ENCODE measurements around the gene CHD6. TPM values are rescaled to one million over a fixed set of nuclear protein-coding genes. Genes with fewer than 3 reads are reported as not detected.

Gene CHD6
- total RNA-seq, 4 donors from 2014 or later: 32.5 to 37.7 (median 35.0) TPM

DNA sequence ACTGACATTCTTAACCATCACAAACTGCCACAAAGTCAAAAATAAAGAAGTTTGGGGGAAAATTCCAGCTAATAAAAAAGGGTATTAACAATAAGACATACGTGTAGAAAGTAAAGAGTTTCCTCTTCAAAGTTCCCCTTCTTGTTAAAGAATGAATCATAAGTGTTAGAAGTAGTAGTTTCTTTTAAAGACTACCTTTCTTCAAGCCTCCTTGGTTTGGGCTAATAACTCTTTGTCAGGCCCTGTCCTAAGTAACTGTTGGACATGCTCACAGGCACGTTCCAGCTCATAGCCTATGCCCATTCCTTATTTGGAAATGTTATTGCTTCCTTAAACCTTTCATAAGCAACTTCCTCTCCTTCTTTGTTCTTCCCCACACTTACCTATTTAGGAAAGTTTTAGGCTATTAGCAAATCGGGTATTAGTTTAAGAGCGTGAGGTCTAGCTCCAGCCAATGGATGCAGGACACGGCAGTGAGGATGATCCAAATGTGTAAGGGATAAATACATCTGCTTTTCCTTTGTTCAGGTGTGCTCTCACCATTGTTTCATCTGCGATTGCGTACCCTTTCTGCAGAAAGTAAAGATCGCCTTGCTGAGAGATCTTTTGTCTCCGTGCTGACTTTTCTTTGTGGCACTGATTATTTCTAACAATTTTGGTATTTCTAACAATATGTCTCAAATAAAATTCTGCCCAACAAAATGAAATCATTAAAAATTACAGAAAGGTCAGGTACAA is 64.9 kb downstream of the CHD6 start:
- intact Hi-C loops (cut with DNase I): no loop called here
- DNase-seq (ENCODE audit: extremely low spot score): no peak
- H3K27ac ChIP-seq (replicated peaks in 1 of 4): no peak overlapping the region
- no peak overlapping the region for H3K4me3 ChIP-seq
- H3K4me1 ChIP-seq: peaks cover 0 to 29% (median 22%) of the 10 kb centered on the region in 4 donors
- no peaks in the 10 kb centered on the region for H3K27me3 ChIP-seq
- peaks cover 0 to 4% (median 0%) of the 10 kb centered on the region in 4 donors for H3K9me3 ChIP-seq
- WGBS: 87% methylated on average over 9 of the region's 9 CpGs
- TF ChIP-seq, protein P1, sequence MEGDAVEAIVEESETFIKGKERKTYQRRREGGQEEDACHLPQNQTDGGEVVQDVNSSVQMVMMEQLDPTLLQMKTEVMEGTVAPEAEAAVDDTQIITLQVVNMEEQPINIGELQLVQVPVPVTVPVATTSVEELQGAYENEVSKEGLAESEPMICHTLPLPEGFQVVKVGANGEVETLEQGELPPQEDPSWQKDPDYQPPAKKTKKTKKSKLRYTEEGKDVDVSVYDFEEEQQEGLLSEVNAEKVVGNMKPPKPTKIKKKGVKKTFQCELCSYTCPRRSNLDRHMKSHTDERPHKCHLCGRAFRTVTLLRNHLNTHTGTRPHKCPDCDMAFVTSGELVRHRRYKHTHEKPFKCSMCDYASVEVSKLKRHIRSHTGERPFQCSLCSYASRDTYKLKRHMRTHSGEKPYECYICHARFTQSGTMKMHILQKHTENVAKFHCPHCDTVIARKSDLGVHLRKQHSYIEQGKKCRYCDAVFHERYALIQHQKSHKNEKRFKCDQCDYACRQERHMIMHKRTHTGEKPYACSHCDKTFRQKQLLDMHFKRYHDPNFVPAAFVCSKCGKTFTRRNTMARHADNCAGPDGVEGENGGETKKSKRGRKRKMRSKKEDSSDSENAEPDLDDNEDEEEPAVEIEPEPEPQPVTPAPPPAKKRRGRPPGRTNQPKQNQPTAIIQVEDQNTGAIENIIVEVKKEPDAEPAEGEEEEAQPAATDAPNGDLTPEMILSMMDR (IDR thresholded peaks at IDR 0.05): no peak
- TF ChIP-seq EP300 (IDR thresholded peaks at IDR 0.05): no peak
- TF ChIP-seq POLR2A (IDR thresholded peaks at IDR 0.05; ENCODE audit: low read depth): no peak
- no peak for TF ChIP-seq POLR2AphosphoS5 (IDR thresholded peaks at IDR 0.05)
- H3K36me3 ChIP-seq: peaks cover 0 to 10% (median 0%) of the 10 kb centered on the region in 4 donors

DNA sequence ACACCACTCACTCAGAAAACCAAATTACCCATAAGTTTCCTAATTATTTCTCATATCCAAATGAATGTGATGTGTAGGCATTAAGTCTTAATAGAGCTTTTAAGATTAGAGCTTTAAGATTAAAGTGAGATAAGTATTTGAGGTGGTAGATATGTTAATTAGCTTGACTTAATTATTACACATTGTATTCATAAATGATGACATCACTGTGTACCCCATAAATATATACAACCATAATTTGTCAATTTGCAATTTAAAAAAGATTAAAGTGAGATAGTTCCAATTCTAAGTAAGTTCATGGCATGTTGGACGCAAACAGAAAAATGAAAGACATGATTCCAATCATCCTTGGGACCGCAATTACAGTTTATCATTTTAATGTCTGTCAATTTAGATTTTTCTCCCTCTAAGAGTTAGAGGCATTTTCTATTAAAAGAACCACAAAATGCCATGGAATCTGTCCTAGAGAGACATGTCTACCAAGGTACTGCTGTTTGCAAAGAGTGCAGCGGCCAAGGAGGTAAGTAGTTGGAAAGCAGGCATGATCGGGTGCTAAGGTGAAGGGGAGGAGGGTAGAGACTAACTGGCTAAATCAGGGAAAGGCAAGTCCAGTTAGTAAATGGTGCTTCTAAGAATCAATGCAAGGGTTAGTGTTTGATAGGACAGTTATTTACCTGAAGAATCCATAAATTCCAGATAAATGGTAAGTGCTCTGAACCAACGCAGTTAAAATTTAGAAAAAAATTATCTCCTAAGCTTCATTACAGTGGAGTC is 65.7 kb downstream of the CHD6 start:
- Histone ChIP-seq H3K4me3 (no peak overlapping the region), H3K27me3 (no peaks in the 10 kb centered on the region), H3K9me3 (peaks cover 0 to 4% (median 0%) of the 10 kb centered on the region in 4 donors), H3K4me1 (peaks cover 0 to 20% (median 14%) of the 10 kb centered on the region in 4 donors), H3K36me3 (peaks cover 0 to 10% (median 0%) of the 10 kb centered on the region in 4 donors), H3K27ac (replicated peaks in 1 of 4) (no peak overlapping the region)
- intact Hi-C loops (cut with DNase I): no loop called here
- TF ChIP-seq POLR2A (IDR thresholded peaks at IDR 0.05; ENCODE audit: low read depth) (no peak), EP300 (IDR thresholded peaks at IDR 0.05) (no peak), POLR2AphosphoS5 (IDR thresholded peaks at IDR 0.05) (no peak)
- TF ChIP-seq, protein P1 (IDR thresholded peaks at IDR 0.05): no peak
- no peak for DNase-seq (ENCODE audit: extremely low spot score)
- 97% methylated on average over 5 of the region's 5 CpGs for WGBS

DNA sequence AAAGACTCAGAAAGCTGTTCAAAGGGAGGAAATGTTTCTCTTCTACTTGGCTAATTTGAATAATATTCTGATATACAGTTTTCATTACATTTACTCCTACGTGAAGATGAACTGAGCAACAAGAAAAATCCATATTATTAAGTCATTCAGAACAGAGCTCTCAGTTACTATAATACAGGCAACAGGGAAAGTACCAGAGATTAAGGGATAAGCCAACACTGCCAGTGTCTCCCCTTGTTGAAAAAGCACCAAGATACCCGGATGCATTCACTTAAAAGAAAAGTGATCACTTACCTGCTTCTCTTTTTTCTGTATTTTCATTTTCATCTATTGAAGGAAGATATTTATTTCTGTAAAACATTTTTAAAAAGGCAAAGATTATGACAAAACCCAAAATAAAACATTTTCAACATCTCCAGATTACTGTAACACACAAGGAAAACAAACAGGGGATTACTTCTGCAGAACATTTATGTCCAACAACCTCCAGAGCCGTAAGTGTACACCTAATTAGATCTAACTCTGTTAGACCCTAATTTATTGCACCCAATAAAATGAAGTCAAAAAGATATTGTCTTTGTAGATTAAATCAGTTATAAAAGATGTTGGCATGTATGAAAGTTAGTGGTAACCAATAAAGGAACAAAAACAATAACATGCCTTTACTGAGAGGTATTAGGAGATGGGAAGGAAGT is 67.0 kb downstream of the CHD6 start:
- TF ChIP-seq EP300 (IDR thresholded peaks at IDR 0.05): no peak
- TF ChIP-seq POLR2AphosphoS5 (IDR thresholded peaks at IDR 0.05): no peak
- Histone ChIP-seq H3K27me3 (no peaks in the 10 kb centered on the region), H3K36me3 (peaks cover 0 to 10% (median 0%) of the 10 kb centered on the region in 4 donors), H3K27ac (replicated peaks in 1 of 4) (no peak overlapping the region), H3K9me3 (peaks cover 0 to 4% (median 0%) of the 10 kb centered on the region in 4 donors), H3K4me1 (peaks cover 0 to 7% (median 2%) of the 10 kb centered on the region in 4 donors), H3K4me3 (no peak overlapping the region)
- WGBS: 72% methylated on average over 3 of the region's 3 CpGs
- no peak for DNase-seq (ENCODE audit: extremely low spot score)
- intact Hi-C loops (cut with DNase I): no loop called here

DNA sequence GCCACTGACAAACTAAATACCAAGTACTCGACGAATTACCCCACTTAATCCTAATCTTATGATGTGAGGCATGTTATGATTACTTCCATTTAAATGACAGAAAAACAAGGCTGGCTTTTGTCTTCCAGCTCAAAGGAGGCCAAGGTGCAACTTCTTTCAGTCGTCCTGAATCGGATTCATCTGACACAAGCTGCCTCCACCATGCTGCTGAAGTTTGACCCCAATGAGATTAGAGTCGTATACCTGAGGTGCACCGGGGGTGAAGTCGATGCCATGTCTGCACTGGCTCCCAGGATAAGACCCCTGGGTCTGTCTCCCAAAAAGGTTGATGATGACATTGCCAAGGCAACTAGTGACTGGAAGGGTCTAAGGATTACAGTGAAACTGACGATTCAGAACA is 71.0 kb downstream of the CHD6 start:
- H3K4me3 ChIP-seq: no peak overlapping the region
- no peak for DNase-seq (ENCODE audit: extremely low spot score)
- peaks cover 0 to 10% (median 0%) of the 10 kb centered on the region in 4 donors for H3K36me3 ChIP-seq
- no peaks in the 10 kb centered on the region for H3K27me3 ChIP-seq
- WGBS: 81% methylated on average over 8 of the region's 8 CpGs
- H3K9me3 ChIP-seq: peaks cover 0 to 4% (median 0%) of the 10 kb centered on the region in 4 donors
- TF ChIP-seq POLR2AphosphoS5 (IDR thresholded peaks at IDR 0.05): no peak
- TF ChIP-seq POLR2A (IDR thresholded peaks at IDR 0.05; ENCODE audit: low read depth): no peak
- no peak for TF ChIP-seq EP300 (IDR thresholded peaks at IDR 0.05)
- peaks cover 0 to 5% (median 0%) of the 10 kb centered on the region in 4 donors for H3K4me1 ChIP-seq
- H3K27ac ChIP-seq (replicated peaks in 1 of 4): no peak overlapping the region
- intact Hi-C loops (cut with DNase I): no loop called here

DNA sequence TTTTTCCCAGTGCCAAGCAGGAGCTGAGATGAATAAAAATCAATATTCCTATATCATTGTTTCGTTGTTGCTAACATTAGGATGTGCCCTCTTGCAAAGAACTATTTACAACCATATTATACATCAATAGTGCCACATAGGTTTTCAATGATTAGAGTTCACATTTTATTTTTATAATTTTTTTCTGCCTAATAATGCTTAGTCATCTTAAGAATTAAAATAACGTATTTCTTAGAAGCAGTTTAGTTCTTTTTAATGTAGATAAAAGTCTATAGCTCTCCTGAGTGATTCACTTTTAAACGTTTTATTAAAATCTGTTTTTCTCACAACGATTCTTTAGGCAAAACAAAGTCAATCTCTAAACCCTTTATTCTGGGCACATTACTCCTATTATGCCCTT is 71.6 kb downstream of the CHD6 start:
- no peak overlapping the region for H3K27ac ChIP-seq (replicated peaks in 1 of 4)
- no peaks in the 10 kb centered on the region for H3K27me3 ChIP-seq
- H3K4me1 ChIP-seq: peaks cover 0 to 8% (median 0%) of the 10 kb centered on the region in 4 donors
- H3K4me3 ChIP-seq: no peak overlapping the region
- DNase-seq (ENCODE audit: extremely low spot score): no peak
- 94% methylated on average over 4 of the region's 4 CpGs for WGBS
- no peak for TF ChIP-seq EP300 (IDR thresholded peaks at IDR 0.05)
- no peak for TF ChIP-seq POLR2AphosphoS5 (IDR thresholded peaks at IDR 0.05)
- TF ChIP-seq, protein P1 (IDR thresholded peaks at IDR 0.05): no peak
- TF ChIP-seq POLR2A (IDR thresholded peaks at IDR 0.05; ENCODE audit: low read depth): no peak
- H3K36me3 ChIP-seq: peaks cover 0 to 10% (median 0%) of the 10 kb centered on the region in 4 donors
- intact Hi-C loops (cut with DNase I): no loop called here
- H3K9me3 ChIP-seq: peaks cover 0 to 4% (median 0%) of the 10 kb centered on the region in 4 donors

Measured in esophagus muscularis mucosa (tissue), 4 donors.